Activated CD4-positive, alpha-beta T cell treated with anti-CD3 and anti-CD28 coated beads, Interleukin-2, amount 10 ng/mL, durations not matched to agents 24 days and 14 days (primary cell): ENCODE data around the gene UEVLD. TPM values are rescaled to one million over a fixed set of nuclear protein-coding genes. Genes with fewer than 3 reads are reported as not detected.
"Not testable (repeated sequence)": the region's sequence is repeated elsewhere in the genome, so short reads cannot be mapped to it uniquely, and the experiment has no call there.

ENCODE experiments used
- DNase-seq: peaks from one replicate; pipeline ENCODE4 v3.0.0; 2022
- H3K27ac Mint-ChIP-seq: one replicate; pipeline ENCODE4 v1.8.0; 2022; ENCODE audit warnings: mild to moderate bottlenecking, mixed read lengths
- H3K27me3 Mint-ChIP-seq: one replicate; pipeline ENCODE4 v1.8.0; 2022; ENCODE audit warnings: mixed read lengths
- H3K36me3 Mint-ChIP-seq: one replicate; pipeline ENCODE4 v1.8.0; 2022; ENCODE audit warnings: low read depth, mild to moderate bottlenecking, mixed read lengths
- H3K4me1 Mint-ChIP-seq: one replicate; pipeline ENCODE4 v1.8.0; 2021; ENCODE audit warnings: mixed read lengths
- H3K4me3 Mint-ChIP-seq: one replicate; pipeline ENCODE4 v1.8.0; 2022; ENCODE audit warnings: mild to moderate bottlenecking, moderate library complexity, mixed read lengths
- H3K9me3 Mint-ChIP-seq: one replicate; pipeline ENCODE4 v1.8.0; 2021; ENCODE audit warnings: mixed read lengths
- intact Hi-C: fragments of 100-400 bp; cut with micrococcal nuclease; formaldehyde crosslinking; loops from one replicate; pipeline ENCODE4 v1.15.1; 2023
- total RNA-seq: library from RNA; stranded (reverse); gene quantifications from 2 replicates; pipeline ENCODE4 v1.2.3, GENCODE V29; 2022

Gene UEVLD
- total RNA-seq, 1 donor from 2014 or later, result 20.7 TPM

GRCh38 chr11:18611196-18611595 is 22.7 kb upstream of the UEVLD start:
- H3K4me3 Mint-ChIP-seq, result no peak overlapping the region
- H3K27ac Mint-ChIP-seq, result no peak overlapping the region
- DNase-seq, result no peak
- peaks cover 12% of the 10 kb centered on the region for H3K4me1 Mint-ChIP-seq
- intact Hi-C loops, result no loop called here
- no peaks in the 10 kb centered on the region for H3K27me3 Mint-ChIP-seq
- H3K9me3 Mint-ChIP-seq, result peaks cover 6% of the 10 kb centered on the region
- H3K36me3 Mint-ChIP-seq, result peaks cover 65% of the 10 kb centered on the region

GRCh38 chr11:18608376-18608775 is 19.8 kb upstream of the UEVLD start:
- Mint-ChIP-seq H3K4me3 (no peak overlapping the region), H3K27ac (no peak overlapping the region), H3K27me3 (no peaks in the 10 kb centered on the region), H3K4me1 (no peaks in the 10 kb centered on the region), H3K36me3 (peaks cover 54% of the 10 kb centered on the region), H3K9me3 (no peaks in the 10 kb centered on the region)
- intact Hi-C loops, result no loop called here
- no peak for DNase-seq

GRCh38 chr11:18600915-18601569 is 12.5 kb upstream of the UEVLD start:
- Mint-ChIP-seq H3K4me3 (no peak overlapping the region), H3K4me1 (no peaks in the 10 kb centered on the region), H3K9me3 (no peaks in the 10 kb centered on the region), H3K27ac (no peak overlapping the region), H3K27me3 (no peaks in the 10 kb centered on the region), H3K36me3 (peaks cover 15% of the 10 kb centered on the region)
- no peak for DNase-seq
- intact Hi-C loops, result no loop called here

GRCh38 chr11:18599739-18600230 is 11.3 kb upstream of the UEVLD start, which contains the start of gene MISFA:
MISFA (plus strand) TSS chr11:18599789; CDS start chr11:18599929, 140 bp downstream.
- H3K9me3 Mint-ChIP-seq, result no peaks in the 10 kb centered on the region
- H3K27ac Mint-ChIP-seq, result no peak within 1 kb of the TSS
- intact Hi-C loops, result no loop called here
- peaks cover 7% of the 10 kb centered on the region for H3K36me3 Mint-ChIP-seq
- no peak within 1 kb of the TSS for H3K4me3 Mint-ChIP-seq
- no peak for DNase-seq
- H3K4me1 Mint-ChIP-seq, result no peaks in the 10 kb centered on the region
- no peaks in the 10 kb centered on the region for H3K27me3 Mint-ChIP-seq

GRCh38 chr11:18594999-18595749 is 6.6 kb upstream of the UEVLD start:
- no peak for DNase-seq
- no peak overlapping the region for H3K27ac Mint-ChIP-seq
- no peaks in the 10 kb centered on the region for H3K9me3 Mint-ChIP-seq
- no peaks in the 10 kb centered on the region for H3K27me3 Mint-ChIP-seq
- no peak overlapping the region for H3K4me3 Mint-ChIP-seq
- intact Hi-C loops, result no loop called here
- peaks cover 12% of the 10 kb centered on the region for H3K4me1 Mint-ChIP-seq
- H3K36me3 Mint-ChIP-seq, result peaks cover 4% of the 10 kb centered on the region

- H3K9me3 Mint-ChIP-seq, intact Hi-C loops, H3K4me3 Mint-ChIP-seq, H3K27ac Mint-ChIP-seq, H3K36me3 Mint-ChIP-seq, H3K27me3 Mint-ChIP-seq, DNase-seq: not testable (repeated sequence)
- peaks cover 12% of the 10 kb centered on the region for H3K4me1 Mint-ChIP-seq
Measured at GRCh38 chr11:18594088-18594487, 5.6 kb upstream of the UEVLD start.

- DNase-seq, result peak; percentile 61
- peaks cover 12% of the 10 kb centered on the region for H3K4me1 Mint-ChIP-seq
- H3K36me3 Mint-ChIP-seq, result no peaks in the 10 kb centered on the region
- H3K9me3 Mint-ChIP-seq, result no peaks in the 10 kb centered on the region
- H3K27me3 Mint-ChIP-seq, result no peaks in the 10 kb centered on the region
- no peak overlapping the region for H3K4me3 Mint-ChIP-seq
- intact Hi-C loops, result no loop called here
- H3K27ac Mint-ChIP-seq, result peak overlapping the region; percentile 7
Measured at GRCh38 chr11:18590571-18590970, 2.0 kb upstream of the UEVLD start.

- no peaks in the 10 kb centered on the region for H3K9me3 Mint-ChIP-seq
- peaks cover 26% of the 10 kb centered on the region for H3K36me3 Mint-ChIP-seq
- no peak overlapping the region for H3K27ac Mint-ChIP-seq
- intact Hi-C loops, result no loop called here
- peaks cover 15% of the 10 kb centered on the region for H3K4me1 Mint-ChIP-seq
- no peak overlapping the region for H3K4me3 Mint-ChIP-seq
- no peak for DNase-seq
- H3K27me3 Mint-ChIP-seq, result no peaks in the 10 kb centered on the region
Measured at GRCh38 chr11:18581825-18582224, 6.7 kb downstream of the UEVLD start.

- intact Hi-C loops, result no loop called here
- H3K36me3 Mint-ChIP-seq, result peaks cover 36% of the 10 kb centered on the region
- no peak overlapping the region for H3K27ac Mint-ChIP-seq
- peaks cover 25% of the 10 kb centered on the region for H3K4me1 Mint-ChIP-seq
- no peaks in the 10 kb centered on the region for H3K27me3 Mint-ChIP-seq
- H3K4me3 Mint-ChIP-seq, result no peak overlapping the region
- no peaks in the 10 kb centered on the region for H3K9me3 Mint-ChIP-seq
- no peak for DNase-seq
Measured at GRCh38 chr11:18580113-18580766, 8.3 kb downstream of the UEVLD start.

GRCh38 chr11:18578975-18579598 is 9.4 kb downstream of the UEVLD start:
- Mint-ChIP-seq H3K4me3 (peak overlapping the region; percentile 75), H3K27me3 (no peaks in the 10 kb centered on the region), H3K4me1 (peaks cover 27% of the 10 kb centered on the region), H3K27ac (peak overlapping the region; percentile 69), H3K36me3 (peaks cover 37% of the 10 kb centered on the region), H3K9me3 (no peaks in the 10 kb centered on the region)
- intact Hi-C loops, result loop anchor here (1.0 to 2.0 kb wide), 2 partner anchors 8 to 40 kb away; no protein-coding TSS in a partner anchor
- peak; percentile 77 for DNase-seq

GRCh38 chr11:18575361-18575760 is 13.2 kb downstream of the UEVLD start:
- Mint-ChIP-seq H3K27me3 (no peaks in the 10 kb centered on the region), H3K36me3 (peaks cover 49% of the 10 kb centered on the region), H3K4me3 (no peak overlapping the region), H3K9me3 (no peaks in the 10 kb centered on the region), H3K27ac (peak overlapping the region; percentile 25), H3K4me1 (peaks cover 31% of the 10 kb centered on the region)
- intact Hi-C loops, result no loop called here
- DNase-seq, result no peak

- DNase-seq, result no peak
- H3K36me3 Mint-ChIP-seq, result peaks cover 23% of the 10 kb centered on the region
- H3K9me3 Mint-ChIP-seq, result no peaks in the 10 kb centered on the region
- intact Hi-C loops, result no loop called here
- H3K4me1 Mint-ChIP-seq, result peaks cover 3% of the 10 kb centered on the region
- H3K27ac Mint-ChIP-seq, result no peak overlapping the region
- no peak overlapping the region for H3K4me3 Mint-ChIP-seq
- no peaks in the 10 kb centered on the region for H3K27me3 Mint-ChIP-seq
Measured at GRCh38 chr11:18567081-18567480, 21.5 kb downstream of the UEVLD start.

- no peaks in the 10 kb centered on the region for H3K27me3 Mint-ChIP-seq
- no peak overlapping the region for H3K4me3 Mint-ChIP-seq
- H3K27ac Mint-ChIP-seq, result no peak overlapping the region
- peaks cover 2% of the 10 kb centered on the region for H3K4me1 Mint-ChIP-seq
- H3K36me3 Mint-ChIP-seq, result peaks cover 22% of the 10 kb centered on the region
- no peak for DNase-seq
- H3K9me3 Mint-ChIP-seq, result no peaks in the 10 kb centered on the region
- intact Hi-C loops, result no loop called here
Measured at GRCh38 chr11:18566406-18566805, 22.1 kb downstream of the UEVLD start.
